Endothelial cell of umbilical vein (primary cell): ENCODE results near the gene ALDH3A2. TPM values are rescaled to one million over a fixed set of nuclear protein-coding genes. Genes with fewer than 3 reads are reported as not detected.

Source experiments
- BruUV-seq: library from RNA; stranded (reverse); fragments of 400-500 nt; replicated peaks from 2 replicates; lab custom pipeline; 2021; lab: Mats Ljungman, UMichigan
- CTCF ChIA-PET: fragments of 300-600, 350-600 bp; sonication (Branson Sonifier 250); formaldehyde crosslinking; loops from one replicate; lab custom pipeline; 2021; ENCODE audit warnings: antibody characterized with exemption, inconsistent platforms; lab: Charles Lee
- POLR2A ChIA-PET: fragments of 300-600, 350-600 bp; sonication (Branson Sonifier 250); formaldehyde crosslinking; loops from one replicate; lab custom pipeline; 2021; ENCODE audit warnings: antibody characterized with exemption, inconsistent platforms; lab: Charles Lee
- DNase-seq: peaks from one replicate; pipeline ENCODE4 v3.0.0-alpha.2; 2011; ENCODE audit warnings: low read depth, low spot score
- FAIRE-seq: peaks from 2 replicates; lab custom pipeline; 2011; peaks lifted over from hg19 to GRCh38; lab: Jason Lieb, UNC
- H2AFZ ChIP-seq: 2 replicates; pipeline ENCODE4 v1.6.0; 2012; ENCODE audit warnings: low read depth, low read length, control low read depth, inconsistent platforms
- H3K27ac ChIP-seq: 2 replicates; pipeline ENCODE4 v1.5.1; 2011; ENCODE audit warnings: low read depth, mild to moderate bottlenecking, control low read depth, low read length, moderate library complexity; ENCODE audit not compliant: insufficient read depth
- H3K27me3 ChIP-seq, 2 experiments: 2 replicates each; pipeline versions ENCODE4 v1.6.0 to v1.6.1; 2011; ENCODE audit warnings: low read length in 2 of 2, mixed read lengths in 1 of 2; ENCODE audit not compliant: control insufficient read depth in 2 of 2, insufficient read depth in 2 of 2
- H3K36me3 ChIP-seq, 2 experiments: 2 replicates in 1 of 2; 3 replicates in 1 of 2; pipeline ENCODE4 v1.5.1; 2011; ENCODE audit warnings: low read length in 2 of 2, mild to moderate bottlenecking in 1 of 2, moderate library complexity in 1 of 2; ENCODE audit not compliant: control insufficient read depth in 2 of 2, insufficient read depth in 2 of 2; ENCODE audit errors: extremely low read depth in 1 of 2
- H3K4me1 ChIP-seq: 3 replicates; pipeline ENCODE4 v1.5.1; 2011; ENCODE audit warnings: mild to moderate bottlenecking, low read length; ENCODE audit not compliant: control insufficient read depth, insufficient read depth; ENCODE audit errors: extremely low read depth
- H3K4me2 ChIP-seq: 2 replicates; pipeline ENCODE4 v1.6.1; 2011; ENCODE audit warnings: low read length, control low read depth, mixed read lengths; ENCODE audit not compliant: insufficient read depth
- H3K4me3 ChIP-seq, 3 experiments: fragments of 200-600 bp in 1 of 3; sonication (generic), shearing (Covaris generic) in 1 of 3; replicated peaks in 1 of 3; 2 replicates each; pipeline ENCODE4 v1.5.1; 2011 to 2016; ENCODE audit warnings: control low read depth in 3 of 3, low read length in 3 of 3, mild to moderate bottlenecking in 2 of 3, inconsistent platforms in 1 of 3, low read depth in 1 of 3, moderate library complexity in 1 of 3; ENCODE audit not compliant: insufficient read depth in 1 of 3
- H3K79me2 ChIP-seq: 2 replicates; pipeline ENCODE4 v1.6.0; 2012; ENCODE audit warnings: low read length, inconsistent platforms; ENCODE audit not compliant: control insufficient read depth, insufficient read depth
- H3K9ac ChIP-seq: replicated peaks from 2 replicates; pipeline ENCODE3; 2011; ENCODE audit warnings: low read length, control low read depth; ENCODE audit not compliant: insufficient read depth; ENCODE audit errors: extremely low read depth
- H3K9me1 ChIP-seq: replicated peaks from 3 replicates; pipeline ENCODE4 v1.6.0; 2011; ENCODE audit warnings: mild to moderate bottlenecking, low read length; ENCODE audit not compliant: control insufficient read depth, insufficient read depth; ENCODE audit errors: extremely low read depth
- H3K9me3 ChIP-seq: replicated peaks from 2 replicates; pipeline ENCODE4 v1.5.1; 2012; ENCODE audit warnings: low read length, inconsistent platforms; ENCODE audit not compliant: control insufficient read depth, insufficient read depth
- H4K20me1 ChIP-seq: replicated peaks from 2 replicates; pipeline ENCODE3; 2011; ENCODE audit warnings: mild to moderate bottlenecking, low read length; ENCODE audit not compliant: control insufficient read depth, insufficient read depth; ENCODE audit errors: extremely low read depth
- EZH2 ChIP-seq: IDR thresholded peaks from 2 replicates; pipeline ENCODE4 v1.6.1; 2012; ENCODE audit warnings: borderline replicate concordance, low read depth, mild to moderate bottlenecking, moderate library complexity, low read length, inconsistent platforms; ENCODE audit not compliant: severe bottlenecking
- FOS ChIP-seq: IDR thresholded peaks from 2 replicates; pipeline ENCODE4 v1.6.1; 2011; ENCODE audit warnings: mild to moderate bottlenecking, low read length, moderate library complexity, borderline replicate concordance; ENCODE audit not compliant: insufficient read depth
- GATA2 ChIP-seq: IDR thresholded peaks from 2 replicates; pipeline ENCODE4 v1.7.0; 2011; ENCODE audit warnings: low read depth, mild to moderate bottlenecking, moderate library complexity, mixed read lengths, low read length; ENCODE audit not compliant: insufficient read length, insufficient read depth
- JUN ChIP-seq: IDR thresholded peaks from 2 replicates; pipeline ENCODE4 v1.6.1; 2011; ENCODE audit warnings: borderline replicate concordance, low read depth; ENCODE audit not compliant: insufficient read length, insufficient read depth
- MYC ChIP-seq: IDR thresholded peaks from one replicate; pipeline ENCODE4 v1.6.1; 2011; ENCODE audit warnings: mild to moderate bottlenecking, low read depth, low read length
- POLR2A ChIP-seq: IDR thresholded peaks from 2 replicates; pipeline ENCODE4 v1.6.1; 2012; ENCODE audit warnings: low read depth, mild to moderate bottlenecking, control low read depth, low read length
- POLR2AphosphoS5 ChIP-seq: IDR thresholded peaks from 2 replicates; pipeline ENCODE4 v1.6.1; 2012; ENCODE audit warnings: low read depth, mild to moderate bottlenecking, control low read depth, low read length, moderate library complexity; ENCODE audit not compliant: insufficient read depth
- dilution Hi-C: fragments of 300-500 bp; cut with MboI; formaldehyde crosslinking; loops from one replicate; pipeline ENCODE4 v1.15.0; 2019; ENCODE audit warnings: low sequenced_read_pairs; ENCODE audit not compliant: extremely low pct_ligation_motif_present
- intact Hi-C: fragments of 100-400 bp; cut with micrococcal nuclease; formaldehyde crosslinking; loops from one replicate; pipeline ENCODE4 v1.10.0; 2022
- polyA plus RNA-seq, 4 experiments: library from polyadenylated mRNA; depleted of rRNA in 3 of 4; stranded (reverse) in 3 of 4; unstranded in 1 of 4; fragments of >200 nt; gene quantifications; 2 replicates each; pipeline versions ENCODE4 v1.2.1 to v1.2.3, GENCODE V29; 2011 to 2012; ENCODE audit warnings: missing spikeins in 1 of 4
- total RNA-seq: library from RNA; stranded (reverse); gene quantifications from 2 replicates; pipeline ENCODE4 v1.2.3, GENCODE V29; 2021
- TF ChIP-seq, protein P1 (sequence below), 2 donors: IDR thresholded peaks; 1 replicate in 1 of 2; 2 replicates in 1 of 2; pipeline ENCODE4 v1.5.1; 2011; ENCODE audit warnings: low read length in 2 of 2, mild to moderate bottlenecking in 2 of 2, moderate library complexity in 2 of 2, control low read depth in 1 of 2, inconsistent platforms in 1 of 2, low read depth in 1 of 2; ENCODE audit not compliant: insufficient read depth in 1 of 2; ENCODE audit errors: extremely low read depth in 1 of 2
- TF ChIP-seq, protein P2 (sequence below): IDR thresholded peaks from 2 replicates; pipeline ENCODE4 v1.6.1; 2011; ENCODE audit not compliant: insufficient read depth, insufficient read length

The ALDH3A2 gene
- total and polyA plus RNA-seq, 2 donors (not counting 3 experiments of a cell fraction or from before 2014, with no cell fraction given): 16.7 to 36.5 TPM

DNA sequence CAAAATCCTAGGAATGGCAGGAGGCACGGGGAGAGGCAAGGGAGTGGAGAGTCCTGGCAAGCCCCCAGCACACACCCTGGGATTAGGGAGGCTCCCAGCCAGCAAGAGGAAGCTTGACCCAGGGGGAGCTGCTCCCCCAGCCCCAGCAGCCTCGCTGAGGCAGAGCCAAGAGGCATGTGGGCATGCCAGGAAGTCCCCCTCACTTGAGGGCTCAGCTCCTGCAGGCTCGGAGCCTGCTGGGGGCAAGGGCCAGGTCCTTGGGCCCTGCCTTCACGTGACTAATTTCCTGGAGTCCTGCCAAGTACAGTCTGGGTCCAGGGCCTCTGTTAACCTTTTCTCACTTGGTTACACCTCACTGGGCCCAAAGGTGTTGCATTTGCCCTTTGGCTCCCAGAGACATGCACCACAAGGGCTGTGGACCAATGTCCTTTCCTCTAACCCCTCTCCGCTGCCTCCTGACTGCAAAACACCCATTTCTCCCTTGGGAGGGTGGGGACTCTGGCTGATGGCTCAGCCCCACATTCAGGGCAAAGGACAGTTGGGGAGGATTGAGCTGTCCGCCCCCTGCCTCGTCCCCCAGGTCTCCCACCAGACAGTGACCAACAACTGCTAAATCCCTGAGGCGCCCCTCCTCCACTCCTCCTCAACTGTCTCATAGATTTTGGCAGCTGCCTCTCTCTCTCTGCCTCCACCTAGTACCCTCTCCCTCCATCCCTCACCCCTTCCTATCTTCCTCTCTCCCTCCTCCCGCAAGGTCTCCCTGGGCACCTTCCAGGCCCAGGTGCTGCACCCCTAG is 72.3 kb downstream of the ALDH3A2 start:
- H3K79me2 ChIP-seq: no peaks in the 10 kb centered on the region
- no peaks in the 10 kb centered on the region for H3K27me3 ChIP-seq
- no peak overlapping the region for H3K27ac ChIP-seq
- TF ChIP-seq POLR2AphosphoS5: no peak
- TF ChIP-seq MYC: no peak
- TF ChIP-seq FOS: no peak
- TF ChIP-seq JUN: no peak
- no peak for TF ChIP-seq EZH2
- TF ChIP-seq, protein P1, sequence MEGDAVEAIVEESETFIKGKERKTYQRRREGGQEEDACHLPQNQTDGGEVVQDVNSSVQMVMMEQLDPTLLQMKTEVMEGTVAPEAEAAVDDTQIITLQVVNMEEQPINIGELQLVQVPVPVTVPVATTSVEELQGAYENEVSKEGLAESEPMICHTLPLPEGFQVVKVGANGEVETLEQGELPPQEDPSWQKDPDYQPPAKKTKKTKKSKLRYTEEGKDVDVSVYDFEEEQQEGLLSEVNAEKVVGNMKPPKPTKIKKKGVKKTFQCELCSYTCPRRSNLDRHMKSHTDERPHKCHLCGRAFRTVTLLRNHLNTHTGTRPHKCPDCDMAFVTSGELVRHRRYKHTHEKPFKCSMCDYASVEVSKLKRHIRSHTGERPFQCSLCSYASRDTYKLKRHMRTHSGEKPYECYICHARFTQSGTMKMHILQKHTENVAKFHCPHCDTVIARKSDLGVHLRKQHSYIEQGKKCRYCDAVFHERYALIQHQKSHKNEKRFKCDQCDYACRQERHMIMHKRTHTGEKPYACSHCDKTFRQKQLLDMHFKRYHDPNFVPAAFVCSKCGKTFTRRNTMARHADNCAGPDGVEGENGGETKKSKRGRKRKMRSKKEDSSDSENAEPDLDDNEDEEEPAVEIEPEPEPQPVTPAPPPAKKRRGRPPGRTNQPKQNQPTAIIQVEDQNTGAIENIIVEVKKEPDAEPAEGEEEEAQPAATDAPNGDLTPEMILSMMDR (IDR thresholded peaks at IDR 0.05; ENCODE audit: extremely low read depth in 1 of 2, insufficient read depth in 1 of 2, low read depth in 1 of 2, low read length in 2 of 2): no peak
- TF ChIP-seq, protein P2, sequence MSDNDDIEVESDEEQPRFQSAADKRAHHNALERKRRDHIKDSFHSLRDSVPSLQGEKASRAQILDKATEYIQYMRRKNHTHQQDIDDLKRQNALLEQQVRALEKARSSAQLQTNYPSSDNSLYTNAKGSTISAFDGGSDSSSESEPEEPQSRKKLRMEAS: no peak
- TF ChIP-seq GATA2: no peak
- no peak for TF ChIP-seq POLR2A
- intact Hi-C loops: no loop called here
- no peaks in the 10 kb centered on the region for H3K9me1 ChIP-seq
- H3K36me3 ChIP-seq: no peaks in the 10 kb centered on the region
- DNase-seq (no peak), FAIRE-seq (no peak)
- no peaks in the 10 kb centered on the region for H4K20me1 ChIP-seq
- no peaks in the 10 kb centered on the region for H3K9me3 ChIP-seq
- H3K9ac ChIP-seq: no peak overlapping the region
- H3K4me2 ChIP-seq: no peak overlapping the region
- dilution Hi-C loops: no loop called here
- H2AFZ ChIP-seq: no peak overlapping the region
- ChIA-PET CTCF (interaction anchor here (1.1 to 1.8 kb wide), 3 partner anchors 11 to 358 kb away, joined by 3 to 7 read pairs (median 5); partner anchors contain the start of gene B9D1), POLR2A (no interaction called here)
- peaks cover 7% of the 10 kb centered on the region for H3K4me1 ChIP-seq
- H3K4me3 ChIP-seq: no peak overlapping the region
- no TSS peak for BruUV-seq
